Epithelial cell of esophagus (primary cell): ENCODE data around the gene PTOV1.
A peak's percentile ranks its signal among the peaks of the same experiment; 100 is the strongest.

Experiments
- DNase-seq: peaks from one replicate; pipeline ENCODE4 v3.0.0; 2010; ENCODE audit warnings: low read depth
- H3K4me3 ChIP-seq: 2 replicates; pipeline ENCODE4 v1.5.1; 2011; ENCODE audit warnings: mild to moderate bottlenecking, low read length, control low read depth
- TF ChIP-seq, protein P1 (sequence below): IDR thresholded peaks from 2 replicates; pipeline ENCODE4 v1.5.1; 2011; ENCODE audit warnings: low read depth, mild to moderate bottlenecking, low read length, control low read depth, inconsistent platforms; ENCODE audit not compliant: insufficient read depth; ENCODE audit errors: missing control alignments

Gene PTOV1

GRCh38 chr19:49872245-49873128 lies 21.5 kb downstream of the PTOV1 start:
- no peak overlapping the region for H3K4me3 ChIP-seq
- TF ChIP-seq, protein P1, sequence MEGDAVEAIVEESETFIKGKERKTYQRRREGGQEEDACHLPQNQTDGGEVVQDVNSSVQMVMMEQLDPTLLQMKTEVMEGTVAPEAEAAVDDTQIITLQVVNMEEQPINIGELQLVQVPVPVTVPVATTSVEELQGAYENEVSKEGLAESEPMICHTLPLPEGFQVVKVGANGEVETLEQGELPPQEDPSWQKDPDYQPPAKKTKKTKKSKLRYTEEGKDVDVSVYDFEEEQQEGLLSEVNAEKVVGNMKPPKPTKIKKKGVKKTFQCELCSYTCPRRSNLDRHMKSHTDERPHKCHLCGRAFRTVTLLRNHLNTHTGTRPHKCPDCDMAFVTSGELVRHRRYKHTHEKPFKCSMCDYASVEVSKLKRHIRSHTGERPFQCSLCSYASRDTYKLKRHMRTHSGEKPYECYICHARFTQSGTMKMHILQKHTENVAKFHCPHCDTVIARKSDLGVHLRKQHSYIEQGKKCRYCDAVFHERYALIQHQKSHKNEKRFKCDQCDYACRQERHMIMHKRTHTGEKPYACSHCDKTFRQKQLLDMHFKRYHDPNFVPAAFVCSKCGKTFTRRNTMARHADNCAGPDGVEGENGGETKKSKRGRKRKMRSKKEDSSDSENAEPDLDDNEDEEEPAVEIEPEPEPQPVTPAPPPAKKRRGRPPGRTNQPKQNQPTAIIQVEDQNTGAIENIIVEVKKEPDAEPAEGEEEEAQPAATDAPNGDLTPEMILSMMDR: no peak
- DNase-seq: no peak

- TF ChIP-seq, protein P1: no peak
- no peak for DNase-seq
- no peak overlapping the region for H3K4me3 ChIP-seq
Measured at GRCh38 chr19:49873129-49873521, 22.2 kb downstream of the PTOV1 start.

DNA sequence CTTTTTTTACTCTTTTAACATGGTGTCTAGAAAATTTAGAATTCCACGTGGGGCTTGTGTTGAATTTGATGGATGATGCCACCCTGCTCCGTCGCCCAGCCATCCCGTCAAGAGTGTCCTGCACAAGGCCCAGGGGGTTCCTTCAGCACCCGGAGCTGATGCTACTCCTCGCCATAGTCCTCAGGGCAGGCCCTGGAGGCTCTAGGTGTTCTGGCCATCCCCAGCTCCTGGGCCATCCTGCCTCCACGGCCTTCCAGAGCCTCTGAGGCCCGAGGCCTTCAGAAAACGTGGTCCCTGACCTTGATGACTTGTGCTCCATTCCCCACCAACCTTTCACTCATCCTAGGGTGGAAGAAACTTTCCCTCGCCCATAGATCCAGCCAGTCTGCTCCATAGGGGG lies 22.9 kb downstream of the PTOV1 start:
- TF ChIP-seq, protein P1: no peak
- DNase-seq: no peak
- no peak overlapping the region for H3K4me3 ChIP-seq

DNA sequence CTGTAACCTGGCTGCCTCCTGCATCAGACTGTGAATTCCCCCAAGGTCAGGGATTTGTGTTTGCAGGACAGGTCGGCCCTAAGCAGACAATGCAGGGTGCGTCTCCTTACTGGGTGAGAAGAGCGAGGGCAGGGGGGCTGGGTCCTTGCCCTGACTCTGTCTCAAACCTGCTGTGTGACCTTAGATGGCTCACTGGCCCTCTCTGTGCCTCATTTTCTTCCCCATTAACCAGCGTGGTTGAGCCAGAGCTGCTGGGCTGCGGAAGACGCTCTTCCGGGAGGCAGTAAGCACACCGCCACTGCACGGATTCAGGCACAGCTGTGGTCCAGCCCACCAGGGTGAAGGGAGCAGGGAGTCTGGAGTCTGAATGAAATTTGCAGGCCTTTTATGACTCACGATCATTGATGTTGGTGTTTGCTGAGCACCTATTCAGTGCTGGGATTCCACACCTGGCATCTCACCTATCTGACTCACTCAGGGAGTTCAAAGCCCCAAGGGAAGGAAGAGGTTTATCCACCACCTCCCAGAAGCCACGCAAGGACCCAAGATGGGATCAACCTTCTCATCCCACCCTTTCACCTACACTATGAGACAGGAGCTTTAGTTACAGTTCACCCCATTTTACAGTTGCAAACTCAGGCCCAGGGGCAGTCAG lies 23.7 kb downstream of the PTOV1 start:
- H3K4me3 ChIP-seq: no peak overlapping the region
- TF ChIP-seq, protein P1: no peak
- DNase-seq: peak; percentile 79

DNA sequence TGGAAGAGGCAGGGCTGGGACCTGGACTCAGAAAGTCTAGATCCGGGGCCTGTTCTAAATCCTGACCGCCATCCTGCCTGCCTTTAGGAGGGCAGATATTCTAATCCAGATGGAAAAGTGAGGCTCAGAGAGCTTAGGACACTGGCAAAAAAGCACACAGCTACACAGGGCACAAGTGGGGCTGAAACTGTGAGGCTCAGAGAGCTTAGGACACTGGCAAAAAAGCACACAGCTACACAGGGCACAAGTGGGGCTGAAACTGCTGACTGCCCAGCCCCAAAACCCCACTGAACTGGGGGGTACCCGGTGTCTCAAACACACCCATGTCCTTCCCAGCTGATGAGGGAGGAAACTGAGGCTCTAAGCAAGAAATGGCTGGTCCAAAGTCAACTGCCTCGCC lies 24.2 kb downstream of the PTOV1 start:
- peak overlapping the region; percentile 99 for H3K4me3 ChIP-seq
- TF ChIP-seq, protein P1: no peak
- no peak for DNase-seq

GRCh38 chr19:49875857-49876421 lies 25.0 kb downstream of the PTOV1 start:
- H3K4me3 ChIP-seq: peak overlapping the region; percentile 99
- TF ChIP-seq, protein P1: no peak
- peak; percentile 32 for DNase-seq
